SK-N-SH (cell line): ENCODE results near the gene FECH. TPM values are rescaled to one million over a fixed set of nuclear protein-coding genes. Genes with fewer than 3 reads are reported as not detected.

Experiments
- CTCF ChIA-PET: fragments of 300-600, 350-600 bp; formaldehyde crosslinking; extraction: SDS; loops from one replicate; lab custom pipeline; 2021; lab: Yijun Ruan, JAX
- POLR2A ChIA-PET: fragments of 350-600 bp; sonication (Branson Sonifier 250); formaldehyde crosslinking; extraction: SDS; loops from one replicate; lab custom pipeline; 2020; ENCODE audit warnings: antibody characterized with exemption, inconsistent platforms; lab: Yijun Ruan, JAX
- DNase-seq: peaks from one replicate; pipeline ENCODE4 v3.0.0; 2012
- H2AFZ ChIP-seq: fragments of 200-600 bp; sonication (generic); 2 replicates; pipeline ENCODE4 v1.8.1; 2016; ENCODE audit warnings: antibody characterized with exemption, mild to moderate bottlenecking, low read depth
- H3F3A ChIP-seq: fragments of 200-600 bp; sonication (generic); replicated peaks from 2 replicates; pipeline ENCODE3; 2016; ENCODE audit warnings: antibody characterized with exemption, mild to moderate bottlenecking; ENCODE audit not compliant: insufficient read depth
- H3K27ac ChIP-seq, 2 experiments: fragments of 200-500 bp in 1 of 2; fragments of 200-600 bp in 1 of 2; sonication (Bioruptor generic) in 1 of 2; sonication (generic), shearing (Covaris generic) in 1 of 2; 2 replicates each; pipeline versions ENCODE4 v1.5.1 to v1.6.1; 2014 to 2016; ENCODE audit warnings: low read depth in 2 of 2, inconsistent platforms in 1 of 2, low read length in 1 of 2, mild to moderate bottlenecking in 1 of 2, mixed read lengths in 1 of 2
- H3K27me3 ChIP-seq: fragments of 200-600 bp; sonication (generic), shearing (Covaris generic); 2 replicates; pipeline ENCODE4 v1.6.1; 2016; ENCODE audit warnings: mixed run types; ENCODE audit not compliant: insufficient read depth
- H3K36me3 ChIP-seq, 2 experiments: fragments of 200-500 bp in 1 of 2; fragments of 200-600 bp in 1 of 2; sonication (Bioruptor generic) in 1 of 2; sonication (generic) in 1 of 2; replicated peaks in 1 of 2; 2 replicates each; pipeline versions ENCODE3 to v1.5.1; 2014 to 2016; ENCODE audit warnings: low read length in 1 of 2, mild to moderate bottlenecking in 1 of 2; ENCODE audit not compliant: insufficient read depth in 2 of 2, control insufficient read depth in 1 of 2
- H3K4me1 ChIP-seq, 2 experiments: fragments of 200-500 bp in 1 of 2; fragments of 200-600 bp in 1 of 2; sonication (Bioruptor generic) in 1 of 2; sonication (generic), shearing (Covaris generic) in 1 of 2; 2 replicates each; pipeline versions ENCODE4 v1.5.1 to v1.6.1; 2014 to 2016; ENCODE audit warnings: low read depth in 1 of 2, low read length in 1 of 2, mixed run types in 1 of 2; ENCODE audit not compliant: insufficient read depth in 2 of 2, control insufficient read depth in 1 of 2
- H3K4me2 ChIP-seq: fragments of 200-600 bp; sonication (generic), shearing (Covaris generic); 2 replicates; pipeline ENCODE4 v1.6.1; 2017; ENCODE audit warnings: mixed run types
- H3K4me3 ChIP-seq, 2 experiments: fragments of 200-500 bp in 1 of 2; fragments of 200-600 bp in 1 of 2; sonication (Bioruptor generic) in 1 of 2; sonication (generic), shearing (Covaris generic) in 1 of 2; 2 replicates each; pipeline versions ENCODE4 v1.5.1 to v1.8.1; 2014 to 2016; ENCODE audit warnings: low read depth in 2 of 2, inconsistent platforms in 1 of 2, low read length in 1 of 2, mild to moderate bottlenecking in 1 of 2, mixed read lengths in 1 of 2, moderate library complexity in 1 of 2
- H3K79me2 ChIP-seq: fragments of 200-600 bp; sonication (generic); 2 replicates; pipeline ENCODE4 v1.8.1; 2017; ENCODE audit warnings: mild to moderate bottlenecking; ENCODE audit not compliant: insufficient read depth
- H3K9ac ChIP-seq: fragments of 200-600 bp; sonication (generic); 2 replicates; pipeline ENCODE4 v1.6.1; 2017; ENCODE audit warnings: mixed run types
- H3K9me2 ChIP-seq: fragments of 200-600 bp; sonication (generic); 2 replicates; pipeline ENCODE4 v1.6.1; 2017; ENCODE audit warnings: mixed run types
- H3K9me3 ChIP-seq: fragments of 200-600 bp; sonication (generic); 2 replicates; pipeline ENCODE4 v1.6.1; 2017; ENCODE audit warnings: mixed run types, mild to moderate bottlenecking, moderate library complexity
- H4K20me1 ChIP-seq: fragments of 200-600 bp; sonication (generic); 2 replicates; pipeline ENCODE4 v1.6.1; 2017; ENCODE audit warnings: mild to moderate bottlenecking, mixed run types; ENCODE audit not compliant: insufficient read depth
- CTCF ChIP-seq: fragments of 200-600 bp; sonication (generic); IDR thresholded peaks from 2 replicates; pipeline ENCODE4 v1.6.1; 2017; ENCODE audit warnings: antibody characterized with exemption, mild to moderate bottlenecking, moderate library complexity
- EP300 ChIP-seq, 2 experiments: IDR thresholded peaks; 2 replicates each; pipeline versions ENCODE4 v1.4.0 to v1.6.1; 2012; ENCODE audit warnings: borderline replicate concordance in 1 of 2, low read depth in 1 of 2, low read length in 1 of 2
- FOSL2 ChIP-seq: IDR thresholded peaks from 2 replicates; pipeline ENCODE4 v1.4.0; 2012; ENCODE audit warnings: low read depth, mild to moderate bottlenecking, moderate library complexity, borderline replicate concordance
- FOXJ3 ChIP-seq: sonication (generic); formaldehyde crosslinking; IDR thresholded peaks from 2 replicates; pipeline ENCODE4 v1.5.1; 2020; ENCODE audit warnings: mild to moderate bottlenecking, missing genetic modification reagents
- GABPA ChIP-seq: IDR thresholded peaks from 2 replicates; pipeline ENCODE4 v1.4.0; 2012; ENCODE audit warnings: low read depth, mild to moderate bottlenecking
- JUND ChIP-seq: IDR thresholded peaks from 2 replicates; pipeline ENCODE4 v1.4.0; 2012
- MAX ChIP-seq: IDR thresholded peaks from 2 replicates; pipeline ENCODE4 v1.4.0; 2012; ENCODE audit warnings: low read depth
- MEF2A ChIP-seq: IDR thresholded peaks from 2 replicates; pipeline ENCODE4 v1.4.0; 2012; ENCODE audit warnings: low read depth, borderline replicate concordance
- MXI1 ChIP-seq: IDR thresholded peaks from 2 replicates; pipeline ENCODE4 v1.6.1; 2012; ENCODE audit warnings: mild to moderate bottlenecking, low read depth, low read length, improper control_type of control experiment
- NRF1 ChIP-seq: IDR thresholded peaks from 2 replicates; pipeline ENCODE4 v1.6.1; 2012; ENCODE audit warnings: low read depth, mild to moderate bottlenecking, low read length
- PBX3 ChIP-seq: IDR thresholded peaks from 2 replicates; pipeline ENCODE4; 2012
- POLR2AphosphoS5 ChIP-seq: IDR thresholded peaks from 2 replicates; pipeline ENCODE4 v1.6.1; 2012; ENCODE audit warnings: low read depth, low read length
- RCOR1 ChIP-seq: fragments of 150-350 bp; IDR thresholded peaks from 2 replicates; pipeline ENCODE4 v1.6.1; 2017; ENCODE audit warnings: antibody characterized with exemption, low read length
- RFX5 ChIP-seq: IDR thresholded peaks from 2 replicates; pipeline ENCODE4 v1.6.1; 2012; ENCODE audit warnings: mild to moderate bottlenecking, improper control_type of control experiment, low read length
- RXRA ChIP-seq: IDR thresholded peaks from 2 replicates; pipeline ENCODE4 v1.4.0; 2012; ENCODE audit warnings: low read depth, mild to moderate bottlenecking, borderline replicate concordance
- SIN3A ChIP-seq: IDR thresholded peaks from 2 replicates; pipeline ENCODE4 v1.6.1; 2012; ENCODE audit warnings: low read depth, mild to moderate bottlenecking, low read length, moderate library complexity, borderline replicate concordance
- TAF1 ChIP-seq: IDR thresholded peaks from 2 replicates; pipeline ENCODE4 v1.6.1; 2012; ENCODE audit warnings: low read depth, mild to moderate bottlenecking, low read length, moderate library complexity, borderline replicate concordance
- TCF12 ChIP-seq: IDR thresholded peaks from 2 replicates; pipeline ENCODE4 v1.4.0; 2012
- ZBTB33 ChIP-seq: IDR thresholded peaks from 2 replicates; pipeline ENCODE4 v1.4.0; 2012; ENCODE audit warnings: low read depth, borderline replicate concordance
- WGBS: methylation state at CpG from one replicate; pipeline ENCODE4 v1.1.6; 2017; ENCODE audit warnings: low lambda C conversion rate; 5-methylcytosine and 5-hydroxymethylcytosine counted together
- polyA plus RNA-seq, 3 experiments: library from polyadenylated mRNA; depleted of rRNA; stranded (reverse); fragments of >200 nt; gene quantifications; 2 replicates each; pipeline ENCODE4 v1.2.3, GENCODE V29; 2012

The FECH gene
- polyA plus RNA-seq, 1 of the 3 experiments (the other 2 are of a cell fraction), result 44.4 TPM

GRCh38 chr18:57586251-57587049 lies at the start of gene FECH (continued):
- no peak for TF ChIP-seq FOXJ3
- TF ChIP-seq FOSL2, result no peak
- TF ChIP-seq SIN3A, result no peak
- TF ChIP-seq JUND, result no peak
- TF ChIP-seq ZBTB33, result no peak
- no peak for TF ChIP-seq MEF2A
- 0 out of 4 replicates have a peak, but pooled peaks of 1 of the 2 experiments have one; percentile 12 for TF ChIP-seq EP300 (IDR thresholded peaks at IDR 0.05; ENCODE audit: borderline replicate concordance in 1 of 2, low read depth in 1 of 2, low read length in 1 of 2)
- no peak for TF ChIP-seq RFX5
- peak; percentile 85 for TF ChIP-seq MXI1
- TF ChIP-seq TAF1, result peak; percentile 77
- TF ChIP-seq, all 33 proteins: peak for 7

GRCh38 chr18:57635003-57635822 lies 48.7 kb upstream of the FECH start:
- CTCF ChIA-PET, result interaction anchor here (0.8 to 1.1 kb wide), 2 partner anchors 45 to 60 kb away, joined by 3 read pairs; no protein-coding TSS in a partner anchor

More at GRCh38 chr18:57635003-57635822, 48.7 kb upstream of the FECH start:
- no peak overlapping the region for H3K4me3 ChIP-seq
- no peaks in the 10 kb centered on the region for H3K36me3 ChIP-seq
- H3K79me2 ChIP-seq, result 0 out of 2 replicates have a peak, but pooled peaks cover 3% of the 10 kb centered on the region
- WGBS, result 92% methylated on average over 4 of the region's 4 CpGs
- peaks cover 2 to 7% of the 10 kb centered on the region in 2 experiments; a peak in 1 of 4 replicates for H3K4me1 ChIP-seq
- POLR2A ChIA-PET, result no interaction called here
- H4K20me1 ChIP-seq, result no peaks in the 10 kb centered on the region
- peak overlapping the region in 1 of 2 experiments; percentile 17; a peak in 1 of 4 replicates for H3K27ac ChIP-seq
- no peaks in the 10 kb centered on the region for H3K9me3 ChIP-seq
- peaks cover 15% of the 10 kb centered on the region for H3F3A ChIP-seq
- no peak overlapping the region for H3K4me2 ChIP-seq
- H3K9ac ChIP-seq, result no peak overlapping the region
- H2AFZ ChIP-seq, result no peak overlapping the region
- no peaks in the 10 kb centered on the region for H3K9me2 ChIP-seq
- TF ChIP-seq CTCF (no peak), NRF1 (no peak), JUND (no peak), PBX3 (no peak), MEF2A (no peak), FOSL2 (no peak), POLR2AphosphoS5 (no peak), GABPA (no peak), RXRA (no peak), RCOR1 (no peak), ZBTB33 (no peak), TCF12 (no peak), MAX (no peak), FOXJ3 (no peak)
- no peaks in the 10 kb centered on the region for H3K27me3 ChIP-seq
- DNase-seq, result no peak
